SK-N-SH (cell line): ENCODE data around the gene SNX17. TPM values are rescaled to one million over a fixed set of nuclear protein-coding genes. Genes with fewer than 3 reads are reported as not detected.

Experiments used
- CTCF ChIA-PET: fragments of 300-600, 350-600 bp; formaldehyde crosslinking; extraction: SDS; loops from one replicate; lab custom pipeline; 2021; lab: Yijun Ruan, JAX
- POLR2A ChIA-PET: fragments of 350-600 bp; sonication (Branson Sonifier 250); formaldehyde crosslinking; extraction: SDS; loops from one replicate; lab custom pipeline; 2020; ENCODE audit warnings: antibody characterized with exemption, inconsistent platforms; lab: Yijun Ruan, JAX
- DNase-seq: peaks from one replicate; pipeline ENCODE4 v3.0.0; 2012
- H2AFZ ChIP-seq: fragments of 200-600 bp; sonication (generic); 2 replicates; pipeline ENCODE4 v1.8.1; 2016; ENCODE audit warnings: antibody characterized with exemption, mild to moderate bottlenecking, low read depth
- H3F3A ChIP-seq: fragments of 200-600 bp; sonication (generic); replicated peaks from 2 replicates; pipeline ENCODE3; 2016; ENCODE audit warnings: antibody characterized with exemption, mild to moderate bottlenecking; ENCODE audit not compliant: insufficient read depth
- H3K27ac ChIP-seq, 2 experiments: fragments of 200-500 bp in 1 of 2; fragments of 200-600 bp in 1 of 2; sonication (Bioruptor generic) in 1 of 2; sonication (generic), shearing (Covaris generic) in 1 of 2; 2 replicates each; pipeline versions ENCODE4 v1.5.1 to v1.6.1; 2014 to 2016; ENCODE audit warnings: low read depth in 2 of 2, inconsistent platforms in 1 of 2, low read length in 1 of 2, mild to moderate bottlenecking in 1 of 2, mixed read lengths in 1 of 2
- H3K27me3 ChIP-seq: fragments of 200-600 bp; sonication (generic), shearing (Covaris generic); 2 replicates; pipeline ENCODE4 v1.6.1; 2016; ENCODE audit warnings: mixed run types; ENCODE audit not compliant: insufficient read depth
- H3K36me3 ChIP-seq, 2 experiments: fragments of 200-500 bp in 1 of 2; fragments of 200-600 bp in 1 of 2; sonication (Bioruptor generic) in 1 of 2; sonication (generic) in 1 of 2; replicated peaks in 1 of 2; 2 replicates each; pipeline versions ENCODE3 to v1.5.1; 2014 to 2016; ENCODE audit warnings: low read length in 1 of 2, mild to moderate bottlenecking in 1 of 2; ENCODE audit not compliant: insufficient read depth in 2 of 2, control insufficient read depth in 1 of 2
- H3K4me1 ChIP-seq, 2 experiments: fragments of 200-500 bp in 1 of 2; fragments of 200-600 bp in 1 of 2; sonication (Bioruptor generic) in 1 of 2; sonication (generic), shearing (Covaris generic) in 1 of 2; 2 replicates each; pipeline versions ENCODE4 v1.5.1 to v1.6.1; 2014 to 2016; ENCODE audit warnings: low read depth in 1 of 2, low read length in 1 of 2, mixed run types in 1 of 2; ENCODE audit not compliant: insufficient read depth in 2 of 2, control insufficient read depth in 1 of 2
- H3K4me2 ChIP-seq: fragments of 200-600 bp; sonication (generic), shearing (Covaris generic); 2 replicates; pipeline ENCODE4 v1.6.1; 2017; ENCODE audit warnings: mixed run types
- H3K4me3 ChIP-seq, 2 experiments: fragments of 200-500 bp in 1 of 2; fragments of 200-600 bp in 1 of 2; sonication (Bioruptor generic) in 1 of 2; sonication (generic), shearing (Covaris generic) in 1 of 2; 2 replicates each; pipeline versions ENCODE4 v1.5.1 to v1.8.1; 2014 to 2016; ENCODE audit warnings: low read depth in 2 of 2, inconsistent platforms in 1 of 2, low read length in 1 of 2, mild to moderate bottlenecking in 1 of 2, mixed read lengths in 1 of 2, moderate library complexity in 1 of 2
- H3K79me2 ChIP-seq: fragments of 200-600 bp; sonication (generic); 2 replicates; pipeline ENCODE4 v1.8.1; 2017; ENCODE audit warnings: mild to moderate bottlenecking; ENCODE audit not compliant: insufficient read depth
- H3K9ac ChIP-seq: fragments of 200-600 bp; sonication (generic); 2 replicates; pipeline ENCODE4 v1.6.1; 2017; ENCODE audit warnings: mixed run types
- H3K9me2 ChIP-seq: fragments of 200-600 bp; sonication (generic); 2 replicates; pipeline ENCODE4 v1.6.1; 2017; ENCODE audit warnings: mixed run types
- H3K9me3 ChIP-seq: fragments of 200-600 bp; sonication (generic); 2 replicates; pipeline ENCODE4 v1.6.1; 2017; ENCODE audit warnings: mixed run types, mild to moderate bottlenecking, moderate library complexity
- H4K20me1 ChIP-seq: fragments of 200-600 bp; sonication (generic); 2 replicates; pipeline ENCODE4 v1.6.1; 2017; ENCODE audit warnings: mild to moderate bottlenecking, mixed run types; ENCODE audit not compliant: insufficient read depth
- ELF1 ChIP-seq: IDR thresholded peaks from 2 replicates; pipeline ENCODE4 v1.4.0; 2012
- EP300 ChIP-seq, 2 experiments: IDR thresholded peaks; 2 replicates each; pipeline versions ENCODE4 v1.4.0 to v1.6.1; 2012; ENCODE audit warnings: borderline replicate concordance in 1 of 2, low read depth in 1 of 2, low read length in 1 of 2
- EZH2phosphoT487 ChIP-seq: fragments of 200-600 bp; sonication (generic); IDR thresholded peaks from 2 replicates; pipeline ENCODE4 v1.6.1; 2017; ENCODE audit warnings: low read depth, mixed run types, mild to moderate bottlenecking, antibody characterized with exemption, moderate library complexity, borderline replicate concordance
- FOXJ3 ChIP-seq: sonication (generic); formaldehyde crosslinking; IDR thresholded peaks from 2 replicates; pipeline ENCODE4 v1.5.1; 2020; ENCODE audit warnings: mild to moderate bottlenecking, missing genetic modification reagents
- GATA2 ChIP-seq: sonication (generic); formaldehyde crosslinking; IDR thresholded peaks from 2 replicates; pipeline ENCODE4 v1.5.0; 2020; ENCODE audit warnings: mild to moderate bottlenecking, missing genetic modification reagents
- MEF2A ChIP-seq: IDR thresholded peaks from 2 replicates; pipeline ENCODE4 v1.4.0; 2012; ENCODE audit warnings: low read depth, borderline replicate concordance
- MXI1 ChIP-seq: IDR thresholded peaks from 2 replicates; pipeline ENCODE4 v1.6.1; 2012; ENCODE audit warnings: mild to moderate bottlenecking, low read depth, low read length, improper control_type of control experiment
- NFIC ChIP-seq: IDR thresholded peaks from 2 replicates; pipeline ENCODE4 v1.4.0; 2012; ENCODE audit warnings: borderline replicate concordance
- RAD21 ChIP-seq: IDR thresholded peaks from 2 replicates; pipeline ENCODE4 v1.6.1; 2012; ENCODE audit warnings: mild to moderate bottlenecking, low read length
- RFX5 ChIP-seq: IDR thresholded peaks from 2 replicates; pipeline ENCODE4 v1.6.1; 2012; ENCODE audit warnings: mild to moderate bottlenecking, improper control_type of control experiment, low read length
- RXRA ChIP-seq: IDR thresholded peaks from 2 replicates; pipeline ENCODE4 v1.4.0; 2012; ENCODE audit warnings: low read depth, mild to moderate bottlenecking, borderline replicate concordance
- SMC3 ChIP-seq: IDR thresholded peaks from 2 replicates; pipeline ENCODE4 v1.6.1; 2012; ENCODE audit warnings: low read depth, low read length, improper control_type of control experiment
- YY1 ChIP-seq: IDR thresholded peaks from 2 replicates; pipeline ENCODE4 v1.4.0; 2012; ENCODE audit warnings: low read depth, mild to moderate bottlenecking
- WGBS: methylation state at CpG from one replicate; pipeline ENCODE4 v1.1.6; 2017; ENCODE audit warnings: low lambda C conversion rate; 5-methylcytosine and 5-hydroxymethylcytosine counted together
- polyA plus RNA-seq, 3 experiments: library from polyadenylated mRNA; depleted of rRNA; stranded (reverse); fragments of >200 nt; gene quantifications; 2 replicates each; pipeline ENCODE4 v1.2.3, GENCODE V29; 2012
- TF ChIP-seq, protein P1 (sequence below): IDR thresholded peaks from 2 replicates; pipeline ENCODE4 v1.4.0; 2012; ENCODE audit warnings: low read depth, borderline replicate concordance

Gene SNX17
- polyA plus RNA-seq, 1 of the 3 experiments (the other 2 are of a cell fraction), result 145 TPM

DNA sequence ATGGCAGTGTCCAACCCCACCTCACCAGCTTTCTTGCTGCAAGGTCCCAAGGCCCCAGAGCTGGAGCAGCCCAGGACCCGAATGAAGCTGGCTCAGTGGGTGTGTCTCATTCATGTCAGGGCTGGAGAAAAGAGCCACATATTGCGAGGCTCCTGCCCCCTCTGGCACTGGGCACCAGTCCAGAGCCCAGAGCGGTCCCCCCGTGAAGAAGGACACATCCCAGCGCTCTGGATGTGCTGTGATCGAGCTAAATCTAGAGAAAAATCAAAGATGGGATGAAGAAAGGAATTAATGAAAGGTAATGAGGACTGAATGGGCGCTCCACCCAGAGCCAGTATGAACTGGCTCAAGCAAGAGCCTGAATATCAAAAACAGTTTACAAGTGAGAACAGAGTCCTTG lies 34.2 kb upstream of the SNX17 start:
- H3K9me3 ChIP-seq, result no peaks in the 10 kb centered on the region
- H3K9ac ChIP-seq, result no peak overlapping the region
- no peak overlapping the region for H3K4me2 ChIP-seq
- no peaks in the 10 kb centered on the region for H4K20me1 ChIP-seq
- 94% methylated on average over 7 of the region's 7 CpGs for WGBS
- TF ChIP-seq MEF2A, result no peak
- TF ChIP-seq SMC3, result no peak
- TF ChIP-seq EZH2phosphoT487, result no peak
- TF ChIP-seq RFX5, result no peak
- TF ChIP-seq YY1, result no peak
- TF ChIP-seq ELF1, result no peak
- no peak for TF ChIP-seq NFIC
- TF ChIP-seq RXRA, result no peak
- no peak for TF ChIP-seq EP300 (IDR thresholded peaks at IDR 0.05; ENCODE audit: borderline replicate concordance in 1 of 2, low read depth in 1 of 2, low read length in 1 of 2)
- no peak for TF ChIP-seq RAD21
- no peaks in the 10 kb centered on the region for H3K79me2 ChIP-seq
- no peaks in the 10 kb centered on the region for H3K27me3 ChIP-seq
- H3K9me2 ChIP-seq, result no peaks in the 10 kb centered on the region
- no peaks in the 10 kb centered on the region for H3F3A ChIP-seq
- no peaks in the 10 kb centered on the region for H3K4me1 ChIP-seq
- peaks cover 43 to 78% of the 10 kb centered on the region in 2 experiments for H3K36me3 ChIP-seq
- no peak overlapping the region for H3K4me3 ChIP-seq
- H3K27ac ChIP-seq, result no peak overlapping the region
- no peak overlapping the region for H2AFZ ChIP-seq
- no peak for DNase-seq
- POLR2A ChIA-PET, result interaction anchor here (0.8 to 2.3 kb wide), 3 partner anchors 12 to 21 kb away, joined by 3 to 6 read pairs (median 4); partner anchors contain the start of gene MPV17
- CTCF ChIA-PET, result interaction anchor here (1.0 to 1.6 kb wide), 2 partner anchors 33 to 57 kb away, joined by 3 to 7 read pairs; no protein-coding TSS in a partner anchor

- CTCF ChIA-PET, result no interaction called here
- no peak overlapping the region for H2AFZ ChIP-seq
- WGBS, result 100% methylated on average over 2 of the region's 2 CpGs
Observed at GRCh38 chr2:27347641-27348040, 22.8 kb upstream of the SNX17 start.

More at GRCh38 chr2:27347641-27348040, 22.8 kb upstream of the SNX17 start:
- POLR2A ChIA-PET, result interaction anchor here (1.5 kb wide), 1 partner anchor 9 kb away, joined by 3 read pairs; the partner anchor contains the start of gene GTF3C2
- Histone ChIP-seq H4K20me1 (peaks cover 13% of the 10 kb centered on the region; the same call in 1 of the 2 replicates), H3K36me3 (peaks cover 5 to 12% of the 10 kb centered on the region in 2 experiments), H3F3A (no peaks in the 10 kb centered on the region), H3K79me2 (peaks cover 89% of the 10 kb centered on the region), H3K9me3 (no peaks in the 10 kb centered on the region), H3K4me3 (no peak overlapping the region), H3K9ac (no peak overlapping the region), H3K4me2 (no peak overlapping the region), H3K9me2 (no peaks in the 10 kb centered on the region), H3K27me3 (no peaks in the 10 kb centered on the region), H3K27ac (no peak overlapping the region), H3K4me1 (no peaks in the 10 kb centered on the region)
- TF ChIP-seq GATA2 (CRISPR knock-in tag), result no peak
- no peak for TF ChIP-seq MXI1
- TF ChIP-seq FOXJ3 (CRISPR knock-in tag), result no peak
- TF ChIP-seq NFIC, result no peak
- TF ChIP-seq, protein P1, sequence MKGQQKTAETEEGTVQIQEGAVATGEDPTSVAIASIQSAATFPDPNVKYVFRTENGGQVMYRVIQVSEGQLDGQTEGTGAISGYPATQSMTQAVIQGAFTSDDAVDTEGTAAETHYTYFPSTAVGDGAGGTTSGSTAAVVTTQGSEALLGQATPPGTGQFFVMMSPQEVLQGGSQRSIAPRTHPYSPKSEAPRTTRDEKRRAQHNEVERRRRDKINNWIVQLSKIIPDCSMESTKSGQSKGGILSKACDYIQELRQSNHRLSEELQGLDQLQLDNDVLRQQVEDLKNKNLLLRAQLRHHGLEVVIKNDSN, result no peak
- no peak for DNase-seq
